Endodermal cell (in vitro differentiated cells): ENCODE data around the gene LAMA4. TPM values are rescaled to one million over a fixed set of nuclear protein-coding genes. Genes with fewer than 3 reads are reported as not detected.

Source experiments
- DNase-seq: peaks from one replicate; pipeline ENCODE4 v3.0.0-alpha.2; 2017
- H3K27ac ChIP-seq: 2 replicates; pipeline ENCODE4 v1.5.1; 2013; ENCODE audit warnings: mild to moderate bottlenecking, low read depth, low read length, moderate library complexity
- H3K27me3 ChIP-seq: 2 replicates; pipeline ENCODE4 v1.6.1; 2013; ENCODE audit warnings: mild to moderate bottlenecking, low read length, moderate library complexity; ENCODE audit not compliant: insufficient read depth, control insufficient read depth, poor library complexity, severe bottlenecking
- H3K36me3 ChIP-seq: 2 replicates; pipeline ENCODE4 v1.7.0; 2013; ENCODE audit warnings: mild to moderate bottlenecking, low read length, moderate library complexity; ENCODE audit not compliant: control insufficient read depth, insufficient read depth
- H3K4me1 ChIP-seq: one replicate; pipeline ENCODE4 v1.7.0; 2013; ENCODE audit warnings: low read length; ENCODE audit not compliant: control insufficient read depth, insufficient read depth
- H3K4me3 ChIP-seq: 2 replicates; pipeline ENCODE4 v1.5.1; 2013; ENCODE audit warnings: mild to moderate bottlenecking, low read length, moderate library complexity
- H3K9ac ChIP-seq: 2 replicates; pipeline ENCODE4 v1.6.1; 2013; ENCODE audit warnings: mild to moderate bottlenecking, low read length, moderate library complexity; ENCODE audit not compliant: poor library complexity, severe bottlenecking; ENCODE audit errors: extremely low read depth
- H3K9me3 ChIP-seq: 2 replicates; pipeline ENCODE4 v1.6.1; 2013; ENCODE audit warnings: mild to moderate bottlenecking, low read length, moderate library complexity; ENCODE audit not compliant: control insufficient read depth
- H3K27ac Mint-ChIP-seq: 2 replicates; pipeline ENCODE4 v1.8.0; 2020; ENCODE audit warnings: mixed read lengths
- H3K27me3 Mint-ChIP-seq: 2 replicates; pipeline ENCODE4 v1.8.0; 2021; ENCODE audit warnings: mild to moderate bottlenecking, mixed read lengths; ENCODE audit not compliant: insufficient read depth
- H3K36me3 Mint-ChIP-seq: 2 replicates; pipeline ENCODE4 v1.8.0; 2020; ENCODE audit warnings: low read depth, mixed read lengths
- H3K4me1 Mint-ChIP-seq: 2 replicates; pipeline ENCODE4 v1.8.0; 2020; ENCODE audit warnings: mixed read lengths
- H3K4me3 Mint-ChIP-seq: 2 replicates; pipeline ENCODE4 v1.8.0; 2020; ENCODE audit warnings: mild to moderate bottlenecking, moderate library complexity, mixed read lengths
- H3K9me3 Mint-ChIP-seq: 2 replicates; pipeline ENCODE4 v1.8.0; 2020; ENCODE audit warnings: mild to moderate bottlenecking, mixed read lengths
- WGBS, 2 experiments: methylation state at CpG; one replicate each; pipeline versions ENCODE4 v1.1.5 to v1.1.7; 2013; ENCODE audit warnings: missing lambda C conversion rate in 2 of 2, mixed read lengths in 1 of 2; ENCODE audit not compliant: insufficient coverage in 1 of 2, insufficient read length in 1 of 2; 5-methylcytosine and 5-hydroxymethylcytosine counted together
- total RNA-seq, 2 donors: library from RNA; stranded (reverse); fragmentation: NEBNext Ultra II Directional in 1 of 2; extraction: Animal tissue kit (Norgen Biotek cat#: 25700) in 1 of 2; gene quantifications; 2 replicates in 1 of 2; 3 replicates in 1 of 2; pipeline ENCODE4 v1.2.1, GENCODE V29; 2021
- TF ChIP-seq, protein P1 (sequence below): fragments of 200-600 bp; sonication (generic); conservative IDR thresholded peaks from 2 replicates; pipeline ENCODE4 v1.5.0; 2021; ENCODE audit warnings: antibody characterized with exemption, mild to moderate bottlenecking

LAMA4 gene
- total RNA-seq, 2 donors from 2014 or later: 0.24 to 3.7 TPM

DNA sequence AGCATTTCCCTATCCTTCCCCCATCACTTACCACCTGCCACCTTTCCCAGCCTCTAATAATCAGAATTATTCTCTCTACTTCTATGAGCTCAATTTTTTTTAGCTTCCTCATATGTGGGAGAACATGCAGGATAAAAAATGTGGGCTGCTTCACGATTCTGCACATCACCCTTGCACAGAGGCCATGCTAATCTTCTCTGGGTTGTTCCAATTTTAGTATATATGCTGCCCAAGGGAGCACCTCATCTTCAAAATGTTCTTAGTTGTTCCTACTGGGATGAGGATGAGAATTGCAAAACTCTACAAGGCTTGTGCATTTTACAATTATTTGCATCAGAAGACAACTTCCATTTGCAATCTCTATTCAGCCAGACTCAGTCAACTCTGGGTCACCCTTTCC, 58.1 kb downstream of the LAMA4 start:
- H3K27ac Mint-ChIP-seq: no peak overlapping the region
- no peaks in the 10 kb centered on the region for H3K36me3 ChIP-seq
- peaks cover 15% of the 10 kb centered on the region for H3K4me1 Mint-ChIP-seq
- no peak overlapping the region for H3K4me3 Mint-ChIP-seq
- H3K27me3 Mint-ChIP-seq: peaks cover 39% of the 10 kb centered on the region
- peaks cover 8% of the 10 kb centered on the region for H3K9me3 Mint-ChIP-seq
- TF ChIP-seq, protein P1, sequence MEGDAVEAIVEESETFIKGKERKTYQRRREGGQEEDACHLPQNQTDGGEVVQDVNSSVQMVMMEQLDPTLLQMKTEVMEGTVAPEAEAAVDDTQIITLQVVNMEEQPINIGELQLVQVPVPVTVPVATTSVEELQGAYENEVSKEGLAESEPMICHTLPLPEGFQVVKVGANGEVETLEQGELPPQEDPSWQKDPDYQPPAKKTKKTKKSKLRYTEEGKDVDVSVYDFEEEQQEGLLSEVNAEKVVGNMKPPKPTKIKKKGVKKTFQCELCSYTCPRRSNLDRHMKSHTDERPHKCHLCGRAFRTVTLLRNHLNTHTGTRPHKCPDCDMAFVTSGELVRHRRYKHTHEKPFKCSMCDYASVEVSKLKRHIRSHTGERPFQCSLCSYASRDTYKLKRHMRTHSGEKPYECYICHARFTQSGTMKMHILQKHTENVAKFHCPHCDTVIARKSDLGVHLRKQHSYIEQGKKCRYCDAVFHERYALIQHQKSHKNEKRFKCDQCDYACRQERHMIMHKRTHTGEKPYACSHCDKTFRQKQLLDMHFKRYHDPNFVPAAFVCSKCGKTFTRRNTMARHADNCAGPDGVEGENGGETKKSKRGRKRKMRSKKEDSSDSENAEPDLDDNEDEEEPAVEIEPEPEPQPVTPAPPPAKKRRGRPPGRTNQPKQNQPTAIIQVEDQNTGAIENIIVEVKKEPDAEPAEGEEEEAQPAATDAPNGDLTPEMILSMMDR: no peak
- H3K9me3 ChIP-seq: no peaks in the 10 kb centered on the region
- H3K4me3 ChIP-seq: no peak overlapping the region
- peaks cover 19% of the 10 kb centered on the region for H3K27me3 ChIP-seq
- H3K9ac ChIP-seq: no peak overlapping the region
- peaks cover 2% of the 10 kb centered on the region for H3K36me3 Mint-ChIP-seq
- WGBS, 2 experiments: 88 to 92% methylated on average over 1 of the region's 1 CpG
- no peaks in the 10 kb centered on the region for H3K4me1 ChIP-seq
- H3K27ac ChIP-seq: no peak overlapping the region
- DNase-seq: no peak

DNA sequence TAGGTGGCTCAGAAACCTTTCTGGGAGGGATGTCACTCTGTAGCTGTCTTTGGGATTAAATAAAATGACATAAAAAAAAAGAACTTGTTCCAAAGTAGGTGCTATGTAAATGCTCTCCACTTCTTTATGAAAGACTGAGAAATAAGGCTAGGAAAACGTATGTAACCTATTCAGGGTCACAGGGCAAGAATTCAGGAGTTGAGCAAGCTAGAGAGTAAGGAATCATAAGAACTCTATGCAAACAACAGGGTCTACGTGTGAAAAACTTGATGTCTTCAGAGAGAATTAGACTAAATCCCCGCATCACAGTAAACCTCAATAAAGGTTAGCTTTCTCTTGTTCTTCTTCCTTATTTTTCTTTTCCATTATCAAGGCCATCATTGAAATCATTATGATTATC, 59.2 kb downstream of the LAMA4 start:
- peaks cover 39% of the 10 kb centered on the region for H3K27me3 Mint-ChIP-seq
- H3K27ac Mint-ChIP-seq: no peak overlapping the region
- peaks cover 15% of the 10 kb centered on the region for H3K4me1 Mint-ChIP-seq
- Histone ChIP-seq H3K27ac (no peak overlapping the region), H3K27me3 (peaks cover 19% of the 10 kb centered on the region), H3K36me3 (no peaks in the 10 kb centered on the region), H3K4me3 (no peak overlapping the region), H3K9ac (no peak overlapping the region), H3K9me3 (no peaks in the 10 kb centered on the region), H3K4me1 (no peaks in the 10 kb centered on the region)
- peaks cover 2% of the 10 kb centered on the region for H3K36me3 Mint-ChIP-seq
- 84 to 88% methylated on average over 3 of the region's 3 CpGs for WGBS, 2 experiments
- DNase-seq: no peak
- TF ChIP-seq, protein P1: no peak
- H3K4me3 Mint-ChIP-seq: no peak overlapping the region
- peaks cover 5% of the 10 kb centered on the region for H3K9me3 Mint-ChIP-seq

DNA sequence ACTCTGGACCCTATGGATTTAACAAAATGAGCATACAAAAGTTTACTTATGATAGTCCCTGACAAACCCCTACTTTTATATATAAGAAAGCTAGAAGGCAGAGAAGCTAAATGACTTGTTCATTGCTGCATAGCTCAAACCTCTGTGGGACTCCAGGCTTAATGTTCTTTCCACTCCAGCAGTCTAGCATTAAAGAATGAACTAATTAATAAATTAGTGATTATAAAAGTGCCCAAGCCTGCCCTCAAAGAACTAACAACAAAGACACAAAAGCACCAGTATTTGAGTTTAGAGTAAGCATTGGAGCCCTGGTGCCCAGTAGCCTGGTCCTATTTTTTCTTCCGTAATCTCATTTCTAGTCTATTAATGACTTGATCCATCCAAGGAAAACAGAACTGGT, 59.9 kb downstream of the LAMA4 start:
- no peak overlapping the region for H3K27ac ChIP-seq
- H3K36me3 Mint-ChIP-seq: no peaks in the 10 kb centered on the region
- H3K27ac Mint-ChIP-seq: no peak overlapping the region
- no peak overlapping the region for H3K4me3 ChIP-seq
- 100% methylated on average over 1 of the region's 1 CpG; no CpG with 5 or more reads in 1 of the 2 experiments for WGBS, 2 experiments
- no peak for DNase-seq
- no peak overlapping the region for H3K9ac ChIP-seq
- H3K4me1 ChIP-seq: no peaks in the 10 kb centered on the region
- peaks cover 14% of the 10 kb centered on the region for H3K4me1 Mint-ChIP-seq
- TF ChIP-seq, protein P1: no peak
- no peaks in the 10 kb centered on the region for H3K9me3 Mint-ChIP-seq
- H3K27me3 ChIP-seq: peaks cover 19% of the 10 kb centered on the region
- H3K27me3 Mint-ChIP-seq: peaks cover 39% of the 10 kb centered on the region
- no peak overlapping the region for H3K4me3 Mint-ChIP-seq
- H3K36me3 ChIP-seq: no peaks in the 10 kb centered on the region
- H3K9me3 ChIP-seq: no peaks in the 10 kb centered on the region
